HG03103 (cell line): Measurements from ENCODE around the gene BBOF1.
"Not testable (repeated sequence)": the region's sequence is repeated elsewhere in the genome, so short reads cannot be mapped to it uniquely, and the experiment has no call there.

Source experiments
- ATAC-seq: cut with Tn5 transposase; IDR thresholded peaks from one replicate; pipeline ENCODE4 v1.9.1; 2021; ENCODE audit warnings: low read depth; ENCODE audit not compliant: unreplicated experiment

BBOF1 gene

DNA sequence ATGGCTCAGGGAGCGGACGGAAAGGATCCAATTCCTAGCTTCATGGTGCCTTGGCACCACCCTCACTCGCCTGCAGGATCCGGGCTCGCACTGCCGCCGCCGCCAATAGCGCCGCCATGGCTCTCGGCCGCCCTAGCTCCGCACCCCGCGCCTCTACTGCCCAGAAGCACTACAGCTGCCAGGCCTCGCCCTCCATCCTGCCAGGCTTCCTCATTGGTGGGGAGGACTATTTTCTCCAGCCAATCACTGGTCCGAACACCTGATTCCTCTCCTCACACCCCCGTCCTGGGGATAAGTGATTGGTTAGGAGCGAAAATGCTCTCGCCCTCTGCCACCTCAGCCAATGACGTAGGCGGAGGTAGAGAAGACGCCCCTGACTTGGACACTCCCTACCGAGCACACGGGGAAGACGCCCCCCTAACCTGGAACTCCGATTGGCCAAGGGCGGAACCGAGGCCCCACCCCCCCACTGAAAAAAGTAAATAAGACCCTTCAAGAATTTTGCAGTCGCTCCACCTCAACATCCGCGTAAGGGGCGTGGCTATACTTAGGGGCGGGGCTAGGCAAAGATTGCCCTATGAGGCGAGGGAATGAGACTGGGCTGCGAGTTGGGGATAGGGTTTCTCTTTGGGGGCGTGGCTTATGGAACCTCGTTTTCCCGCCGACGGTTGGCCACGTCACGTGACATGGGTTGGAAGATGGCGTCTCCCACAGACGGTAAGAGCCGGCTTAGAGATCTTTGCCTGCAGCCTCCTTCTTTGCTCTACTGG, 65.3 kb downstream of the BBOF1 start, which contains the start of the genes ALDH6A1 and LIN52:
TSS of gene ALDH6A1 (minus strand) at position 177 of the 770 bp plus-strand sequence. CDS start at position 118, 59 bp downstream.
TSS of gene LIN52 (plus strand) at position 680 of the 770 bp plus-strand sequence. CDS start at position 699, 19 bp downstream.
- ATAC-seq = peak; percentile 88

DNA sequence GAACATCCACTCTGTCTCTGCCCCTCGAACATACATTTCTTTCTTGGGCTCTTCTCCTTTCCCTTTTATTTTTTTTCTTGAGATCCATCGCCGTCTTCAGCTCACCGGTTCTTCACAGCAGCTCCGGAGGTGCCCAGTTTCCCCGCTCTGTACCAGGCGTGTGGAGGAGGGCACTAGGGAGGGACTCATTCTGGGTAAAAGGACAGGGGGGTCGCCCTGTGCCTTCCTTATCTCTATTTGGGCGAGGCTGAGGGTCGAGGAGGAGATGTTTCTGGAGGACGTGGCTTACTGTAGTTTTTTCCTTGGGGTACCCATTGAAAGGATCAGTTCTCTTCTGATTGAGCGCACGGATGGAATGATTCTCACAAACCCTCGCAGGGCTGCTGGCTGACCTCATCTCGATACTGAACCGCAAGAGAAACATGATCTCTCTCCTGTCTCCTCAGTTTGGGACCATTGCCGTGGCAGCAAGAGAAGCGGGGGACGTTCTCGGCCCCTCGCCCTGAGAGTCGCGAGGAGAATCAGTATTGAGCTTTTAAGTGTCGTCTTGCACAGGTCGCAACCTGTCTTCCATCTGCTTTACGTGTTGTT, 66.0 kb downstream of the BBOF1 start:
- no peak for ATAC-seq

DNA sequence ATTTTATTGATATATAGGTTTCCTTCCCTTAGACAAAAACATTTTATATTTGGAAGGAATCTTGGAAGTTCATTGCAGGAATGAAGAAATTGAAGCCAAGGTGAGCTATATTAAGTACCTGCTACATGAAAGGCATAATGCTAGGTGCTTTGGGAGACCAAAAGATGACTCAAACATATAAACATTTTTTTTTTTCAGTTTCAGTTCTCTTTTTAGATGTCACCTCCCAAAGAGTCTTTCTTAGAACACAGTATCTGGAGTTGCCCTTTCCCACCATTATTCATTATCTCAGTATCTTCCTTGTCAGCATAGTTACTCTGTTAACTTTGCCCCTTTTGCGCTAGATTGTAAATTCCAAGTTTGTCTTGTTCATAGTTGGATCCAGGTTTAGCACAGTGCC, 66.7 kb downstream of the BBOF1 start:
- no peak for ATAC-seq

DNA sequence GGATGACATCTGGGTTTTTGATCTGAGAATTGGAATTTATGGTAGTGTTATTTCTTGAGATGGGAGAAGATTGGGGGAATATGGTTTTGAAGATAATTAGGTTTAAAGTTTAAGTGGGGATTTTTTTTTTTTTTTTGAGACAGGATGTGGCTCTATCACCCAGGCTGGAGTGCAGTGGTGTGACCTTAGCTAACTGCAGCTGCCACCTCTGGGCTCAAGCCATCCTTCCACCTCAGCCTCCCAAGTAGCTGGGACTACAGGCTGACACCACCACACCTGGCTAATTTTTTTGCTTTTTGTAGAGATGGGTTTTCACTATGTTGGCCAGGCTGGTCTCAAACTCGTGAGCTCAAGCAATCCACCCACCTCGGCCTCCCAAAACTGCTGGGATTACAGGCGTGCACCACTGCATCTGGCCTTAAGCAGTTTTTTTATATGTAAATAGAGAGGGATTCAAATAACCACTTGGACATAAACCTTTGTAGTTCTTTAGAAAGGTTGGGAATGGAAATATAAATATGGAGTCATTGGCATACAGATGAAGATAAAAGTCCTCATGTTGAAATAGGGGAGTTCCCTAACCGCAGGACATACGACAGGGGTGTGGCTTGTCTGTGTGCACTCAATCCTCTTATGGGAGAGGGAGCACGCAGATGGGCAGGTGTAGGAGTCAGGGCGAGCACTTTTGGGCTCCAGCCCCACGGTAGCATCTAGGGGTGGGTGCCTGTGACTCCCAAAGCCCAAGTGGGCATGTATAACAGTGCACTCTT, 70.3 kb downstream of the BBOF1 start:
- ATAC-seq = no peak

DNA sequence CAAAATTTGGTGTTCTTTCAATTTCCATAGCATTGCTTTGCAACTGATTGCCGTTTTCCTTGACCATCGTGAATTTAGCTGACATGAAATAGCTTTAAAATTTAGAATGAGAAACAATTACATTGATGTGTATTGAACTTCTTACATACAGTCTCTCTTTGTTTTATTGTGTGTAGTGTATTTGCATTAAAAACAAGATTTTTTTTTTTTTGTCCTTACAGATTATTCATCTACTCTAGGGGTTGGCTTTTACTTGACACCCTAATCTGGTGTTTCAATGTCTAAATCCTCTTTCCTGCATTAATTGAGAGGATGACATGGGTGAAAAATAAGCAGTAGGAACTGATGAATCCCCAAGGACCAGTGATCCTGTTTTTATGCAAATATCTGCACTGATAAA, 86.2 kb downstream of the BBOF1 start:
- no peak for ATAC-seq

DNA sequence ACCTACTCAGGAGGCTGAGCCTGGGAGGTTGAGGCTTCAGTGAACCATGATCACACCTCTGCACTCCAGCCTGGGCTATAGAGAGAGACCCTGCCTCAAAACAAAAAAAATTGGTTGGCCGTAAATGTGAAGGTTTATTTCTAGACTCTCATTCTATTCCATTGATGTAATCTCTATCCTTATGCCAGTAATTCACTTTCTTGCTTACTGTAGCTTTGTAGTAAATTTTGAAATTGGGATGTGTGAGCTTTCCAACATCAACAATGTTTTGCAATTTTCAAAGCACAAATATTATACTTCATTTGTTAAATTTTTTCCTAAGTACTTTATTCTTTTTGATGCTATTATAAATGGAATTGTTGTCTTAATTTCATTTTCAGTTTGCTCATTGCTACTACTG, 90.2 kb downstream of the BBOF1 start:
- ATAC-seq = no peak

DNA sequence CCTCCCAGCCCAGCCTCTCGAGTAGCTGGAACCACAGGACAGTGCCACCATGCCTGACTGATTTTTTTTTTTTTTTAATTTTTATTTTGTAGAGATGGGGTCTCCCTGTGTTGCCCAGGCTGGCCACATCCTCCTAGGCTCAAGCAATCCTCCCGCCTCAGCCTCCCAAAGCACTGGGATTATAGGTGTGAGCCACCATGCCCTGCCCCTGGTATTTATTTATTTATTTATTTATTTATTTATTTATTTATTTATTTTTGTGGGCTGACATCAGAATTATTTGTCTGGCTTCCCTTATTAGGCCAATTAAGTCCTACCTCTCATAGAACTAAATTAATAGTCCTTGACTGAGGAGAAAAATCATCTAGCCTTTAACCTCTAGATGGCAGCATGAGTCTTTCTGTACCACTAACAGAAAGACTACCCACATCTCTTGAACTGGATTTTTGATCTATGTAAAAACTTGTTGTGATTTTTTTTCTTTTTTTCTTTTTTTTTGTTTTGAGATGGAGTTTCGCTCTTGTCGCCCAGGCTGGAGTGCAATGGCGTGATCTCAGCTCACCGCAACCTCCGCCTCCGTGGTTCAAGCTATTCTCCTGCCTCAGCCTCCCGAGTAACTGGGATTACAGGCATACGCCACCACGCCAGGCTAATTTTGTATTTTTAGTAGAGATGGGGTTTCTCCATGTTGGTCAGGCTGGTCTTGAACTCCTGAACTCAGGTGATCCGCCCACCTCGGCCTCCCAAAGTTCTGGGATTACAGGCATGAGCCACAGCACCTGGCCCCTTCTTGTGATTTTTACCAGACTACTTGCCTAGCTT, 92.5 kb downstream of the BBOF1 start:
- ATAC-seq = not testable (repeated sequence)
